Vagina (tissue), 2 donors: Measurements from ENCODE around the gene DDX10.

Source experiments
- POLR2AphosphoS5 ChIP-seq, 2 donors: sonication (generic); formaldehyde crosslinking; IDR thresholded peaks; one replicate each; pipeline ENCODE4 v1.9.0; 2017; ENCODE audit warnings: antibody characterized with exemption in 2 of 2, mild to moderate bottlenecking in 2 of 2, low read depth in 1 of 2; ENCODE audit not compliant: insufficient read depth in 1 of 2
- TF ChIP-seq, protein P1 (sequence below), 3 experiments: fragments of 450-650 bp in 2 of 3; fragments of 200-600 bp in 1 of 3; sonication (generic) in 1 of 3; IDR thresholded peaks; one replicate each; pipeline ENCODE4 v1.5.1; 2017 to 2019; ENCODE audit warnings: antibody characterized with exemption in 3 of 3, mild to moderate bottlenecking in 2 of 3, moderate library complexity in 2 of 3

DNA sequence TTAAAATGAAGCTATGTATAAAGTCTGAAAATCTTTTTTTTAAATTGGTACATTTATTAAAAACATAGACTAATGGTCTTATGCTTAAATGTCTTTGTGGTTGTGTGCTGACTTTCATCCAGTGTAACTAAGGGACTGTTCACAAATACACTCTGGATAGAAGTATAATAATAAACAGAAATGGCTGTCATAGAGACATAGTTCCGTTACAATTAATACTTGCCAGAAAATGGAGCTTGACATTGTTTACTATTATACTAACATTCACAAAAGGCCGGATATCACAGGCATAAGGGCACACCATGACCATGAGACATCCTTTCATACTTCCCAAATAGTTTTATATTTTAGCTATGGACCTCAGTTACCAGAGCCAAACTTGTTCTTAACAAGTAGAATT, 161.3 kb downstream of the DDX10 start:
- TF ChIP-seq POLR2AphosphoS5 (IDR thresholded peaks at IDR 0.05; ENCODE audit: insufficient read depth in 1 of 2, low read depth in 1 of 2), result no peak
- TF ChIP-seq, protein P1, sequence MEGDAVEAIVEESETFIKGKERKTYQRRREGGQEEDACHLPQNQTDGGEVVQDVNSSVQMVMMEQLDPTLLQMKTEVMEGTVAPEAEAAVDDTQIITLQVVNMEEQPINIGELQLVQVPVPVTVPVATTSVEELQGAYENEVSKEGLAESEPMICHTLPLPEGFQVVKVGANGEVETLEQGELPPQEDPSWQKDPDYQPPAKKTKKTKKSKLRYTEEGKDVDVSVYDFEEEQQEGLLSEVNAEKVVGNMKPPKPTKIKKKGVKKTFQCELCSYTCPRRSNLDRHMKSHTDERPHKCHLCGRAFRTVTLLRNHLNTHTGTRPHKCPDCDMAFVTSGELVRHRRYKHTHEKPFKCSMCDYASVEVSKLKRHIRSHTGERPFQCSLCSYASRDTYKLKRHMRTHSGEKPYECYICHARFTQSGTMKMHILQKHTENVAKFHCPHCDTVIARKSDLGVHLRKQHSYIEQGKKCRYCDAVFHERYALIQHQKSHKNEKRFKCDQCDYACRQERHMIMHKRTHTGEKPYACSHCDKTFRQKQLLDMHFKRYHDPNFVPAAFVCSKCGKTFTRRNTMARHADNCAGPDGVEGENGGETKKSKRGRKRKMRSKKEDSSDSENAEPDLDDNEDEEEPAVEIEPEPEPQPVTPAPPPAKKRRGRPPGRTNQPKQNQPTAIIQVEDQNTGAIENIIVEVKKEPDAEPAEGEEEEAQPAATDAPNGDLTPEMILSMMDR (IDR thresholded peaks at IDR 0.05), result no peak
